Inflammatory macrophage (primary cell): ENCODE results near the gene MBNL2.

Experiments
- DNase-seq, 2 donors: peaks; one replicate each; pipeline ENCODE4 v3.0.0-alpha.2; 2020 to 2022

The MBNL2 gene

GRCh38 chr13:97386801-97387484, 164.8 kb downstream of the MBNL2 start:
- DNase-seq: peak; percentile 84 to 90

DNA sequence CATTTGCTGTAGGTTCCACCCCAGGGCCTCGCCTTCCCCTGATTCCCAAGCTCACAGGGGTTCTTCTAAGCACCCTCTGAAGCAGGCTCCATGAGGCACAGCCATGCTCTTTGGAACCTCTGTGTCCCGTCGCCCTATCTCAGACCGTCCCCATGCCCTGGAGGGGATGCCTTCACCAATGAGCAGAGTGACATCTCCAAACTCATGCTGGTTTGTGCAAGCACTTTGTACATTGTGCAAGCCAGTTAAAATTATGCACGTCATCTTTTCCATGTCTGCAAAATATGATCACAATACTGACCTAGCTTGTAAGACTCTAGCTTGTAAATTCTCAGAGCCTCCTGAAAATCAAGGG, 165.3 kb downstream of the MBNL2 start:
- peak; percentile 87 to 93 for DNase-seq

- peak; percentile 65 to 67 for DNase-seq
These were observed 165.8 kb downstream of the MBNL2 start for GRCh38 chr13:97387890-97388289.

GRCh38 chr13:97388373-97388772, 166.2 kb downstream of the MBNL2 start:
- DNase-seq: peak; percentile 30 to 49

DNA sequence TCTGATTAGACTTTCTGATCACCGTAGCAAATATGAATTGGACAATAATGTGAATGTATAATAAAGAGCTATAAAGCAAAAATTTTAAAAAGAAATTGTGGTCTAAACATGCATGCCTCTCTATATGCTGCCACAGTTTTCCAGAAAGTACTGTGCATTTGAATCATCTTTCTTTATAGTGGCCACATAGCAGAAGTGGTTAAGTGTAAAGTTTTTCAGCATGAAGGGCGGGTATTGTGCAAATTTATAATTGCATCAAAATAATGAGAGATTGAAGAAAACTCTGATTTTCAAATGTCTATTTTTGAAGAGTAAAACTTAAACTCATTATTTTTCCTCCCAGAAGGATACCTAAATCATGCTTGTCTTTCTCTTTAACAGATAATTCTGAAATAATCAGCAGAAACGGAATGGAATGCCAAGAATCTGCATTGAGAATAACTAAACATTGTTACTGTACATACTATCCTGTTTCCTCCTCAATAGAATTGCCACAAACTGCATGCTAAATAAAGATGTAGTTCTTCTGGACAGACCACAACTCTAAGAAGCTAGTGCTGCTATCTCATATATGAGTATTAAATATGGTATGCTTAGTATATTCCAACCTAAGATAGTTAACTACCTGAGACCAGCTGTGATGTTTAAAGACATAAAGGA, 168.9 kb downstream of the MBNL2 start:
- DNase-seq: peak; percentile 43 to 68

- no peak for DNase-seq
These were observed 169.9 kb downstream of the MBNL2 start for GRCh38 chr13:97392020-97392419.

GRCh38 chr13:97394542-97394941, 172.4 kb downstream of the MBNL2 start:
- no peak for DNase-seq

- DNase-seq: no peak
These were observed 173.5 kb downstream of the MBNL2 start for GRCh38 chr13:97395447-97396136.

DNA sequence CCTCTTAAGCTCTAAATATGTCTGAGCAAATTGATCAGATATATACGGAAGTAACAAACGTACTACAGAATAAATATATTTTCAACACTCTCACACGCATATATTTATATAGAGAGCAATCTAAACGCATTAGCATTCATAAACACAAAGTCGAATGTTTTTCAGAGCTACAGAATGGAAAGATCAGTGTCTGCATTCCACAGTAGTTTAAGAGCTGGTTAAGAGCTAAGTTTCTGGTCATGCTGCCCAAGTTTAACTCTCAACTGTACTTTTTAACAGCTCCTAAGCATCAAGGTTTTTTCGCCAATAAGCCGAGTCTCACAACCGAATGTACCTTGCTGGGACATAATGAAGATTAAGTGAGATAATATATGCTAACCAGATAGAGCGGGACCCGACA, 175.1 kb downstream of the MBNL2 start:
- DNase-seq: no peak

DNA sequence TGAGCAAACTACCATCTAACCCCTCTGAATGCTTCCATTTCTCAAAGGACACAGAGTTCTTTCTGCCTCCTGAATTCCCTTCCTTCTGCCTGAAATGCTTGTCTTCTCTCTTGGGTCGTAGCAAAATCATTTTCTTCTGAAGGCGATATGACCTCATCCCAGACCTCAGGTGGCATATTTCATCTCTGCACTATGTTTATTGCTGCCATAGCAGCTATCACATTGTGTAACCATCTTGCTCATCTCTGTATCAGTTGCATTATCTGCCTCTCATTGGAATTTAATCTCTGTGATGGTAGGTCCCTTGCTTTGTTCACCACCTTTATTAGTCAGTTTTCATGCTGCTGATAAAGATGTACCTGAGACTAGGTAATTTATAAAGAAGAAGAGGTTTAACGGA, 179.3 kb downstream of the MBNL2 start:
- DNase-seq: no peak

GRCh38 chr13:97403893-97404750, 182.0 kb downstream of the MBNL2 start:
- DNase-seq: no peak

DNA sequence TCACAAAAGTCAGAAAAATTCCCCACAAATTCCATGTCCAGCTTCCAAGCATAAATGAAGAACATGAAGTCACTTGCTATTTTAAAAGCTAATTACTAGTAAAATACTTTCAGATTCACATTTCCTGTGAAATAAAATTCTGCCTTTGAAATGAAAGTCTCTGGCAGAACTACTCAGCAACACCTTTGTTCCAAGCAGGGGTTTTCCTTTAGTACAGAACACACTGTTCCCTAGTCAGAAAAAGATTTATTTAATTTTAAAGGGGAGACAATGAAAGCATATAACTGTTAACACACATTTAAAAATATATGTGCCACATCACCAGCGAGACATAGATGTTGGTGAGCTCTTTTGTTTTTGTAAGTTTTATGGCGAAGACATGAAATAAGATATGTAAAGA, 185.4 kb downstream of the MBNL2 start:
- DNase-seq: no peak

DNA sequence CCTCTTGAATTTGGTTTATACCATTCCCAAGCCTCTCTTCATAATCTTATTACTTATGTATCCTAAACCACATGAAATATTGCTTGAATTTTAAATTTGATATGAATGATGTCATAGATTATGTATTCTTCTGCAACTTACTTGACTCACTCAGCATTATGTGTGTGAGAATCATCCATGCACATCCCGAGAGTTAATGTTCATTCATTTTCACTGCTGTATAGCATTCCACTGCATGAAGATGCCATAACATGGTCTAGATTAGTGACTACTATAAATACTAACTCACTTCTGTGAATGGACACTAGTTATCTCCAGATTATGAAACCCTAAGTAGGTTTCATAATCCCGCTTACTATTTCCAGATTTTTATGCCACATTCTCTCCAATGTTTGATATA, 186.8 kb downstream of the MBNL2 start:
- no peak for DNase-seq

GRCh38 chr13:97411984-97412383, 189.9 kb downstream of the MBNL2 start:
- peak; percentile 27 to 52 for DNase-seq

DNA sequence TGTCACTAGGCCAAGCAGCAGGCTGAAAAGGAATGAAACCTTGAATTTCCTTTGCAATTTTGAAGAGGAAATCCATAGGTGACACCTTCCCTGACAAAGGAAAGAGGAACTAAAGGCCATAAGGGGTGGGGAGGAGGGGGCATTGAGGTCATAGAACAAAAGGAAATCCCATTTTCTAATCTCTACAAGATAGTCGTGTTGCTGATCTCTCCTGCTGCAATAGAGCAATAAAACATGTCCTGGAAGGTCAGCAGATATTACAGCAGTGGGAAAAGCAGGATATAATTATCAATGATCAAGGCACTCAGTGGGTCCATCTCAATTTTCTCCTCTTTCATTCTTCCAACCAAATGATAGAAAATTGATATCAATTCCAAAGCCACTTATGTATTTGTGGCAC, 191.6 kb downstream of the MBNL2 start:
- no peak for DNase-seq

GRCh38 chr13:97414392-97414791, 192.3 kb downstream of the MBNL2 start:
- no peak for DNase-seq

DNA sequence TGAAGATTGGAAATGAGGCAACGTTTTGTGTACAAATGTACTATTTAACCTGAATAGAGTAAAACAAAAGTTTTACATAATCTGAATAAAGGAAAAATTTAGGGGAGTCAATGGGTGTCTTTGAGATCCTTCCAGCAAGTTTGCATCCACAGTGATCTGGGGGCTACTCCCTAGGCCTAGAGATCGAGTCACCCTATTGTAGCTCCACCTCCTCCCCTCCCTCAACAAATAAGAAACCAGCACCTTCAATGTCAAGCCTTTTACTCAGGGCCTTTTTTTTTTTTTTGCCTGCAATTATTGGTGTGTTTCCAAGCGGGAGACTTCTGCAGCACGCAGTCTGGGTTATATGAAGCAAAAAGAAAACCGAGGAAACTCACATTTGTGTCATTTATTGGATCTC, 195.6 kb downstream of the MBNL2 start:
- DNase-seq: no peak

DNA sequence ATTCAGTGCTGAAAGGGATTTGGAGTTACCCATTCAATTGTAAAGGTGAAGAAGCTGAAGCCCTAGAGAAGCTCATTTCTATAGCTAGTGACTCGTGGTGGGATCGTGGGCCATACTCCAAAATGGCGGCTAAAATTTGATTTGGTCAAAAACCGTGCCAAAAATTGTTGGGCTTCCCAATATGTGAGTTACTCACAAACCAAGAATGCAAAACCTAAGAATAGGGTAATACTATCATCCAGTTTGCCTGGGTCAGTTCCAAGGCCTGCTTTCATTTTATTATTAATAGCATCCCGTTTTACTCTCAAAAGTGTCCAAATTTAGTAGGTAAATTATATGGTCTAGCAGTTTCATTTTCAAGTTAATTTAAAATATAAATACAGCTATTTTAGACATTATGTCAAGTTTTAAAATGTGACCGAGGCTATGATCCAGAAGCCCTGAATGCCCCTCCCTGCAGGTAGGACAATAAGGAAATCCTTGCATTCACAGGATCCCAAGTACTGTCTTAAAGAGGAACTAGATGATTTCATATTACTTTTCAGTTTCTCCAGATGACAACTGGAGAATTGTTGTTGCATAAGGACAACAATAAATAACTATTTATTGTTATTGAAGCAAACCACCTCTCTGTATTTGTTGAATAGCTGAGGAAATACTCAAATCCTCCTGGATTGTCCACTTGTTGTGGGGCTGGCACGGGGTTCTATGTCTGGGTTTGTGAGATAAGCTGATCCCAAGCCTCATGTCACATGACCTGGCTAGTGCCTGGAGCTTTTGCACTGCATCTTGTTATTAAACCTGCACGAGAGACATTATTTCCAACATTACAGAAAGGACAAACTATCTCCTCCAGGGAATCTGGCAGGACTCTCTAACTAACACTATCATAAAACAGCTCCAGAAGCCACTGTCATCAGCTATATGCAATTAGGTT, 200.3 kb downstream of the MBNL2 start:
- no peak for DNase-seq

DNA sequence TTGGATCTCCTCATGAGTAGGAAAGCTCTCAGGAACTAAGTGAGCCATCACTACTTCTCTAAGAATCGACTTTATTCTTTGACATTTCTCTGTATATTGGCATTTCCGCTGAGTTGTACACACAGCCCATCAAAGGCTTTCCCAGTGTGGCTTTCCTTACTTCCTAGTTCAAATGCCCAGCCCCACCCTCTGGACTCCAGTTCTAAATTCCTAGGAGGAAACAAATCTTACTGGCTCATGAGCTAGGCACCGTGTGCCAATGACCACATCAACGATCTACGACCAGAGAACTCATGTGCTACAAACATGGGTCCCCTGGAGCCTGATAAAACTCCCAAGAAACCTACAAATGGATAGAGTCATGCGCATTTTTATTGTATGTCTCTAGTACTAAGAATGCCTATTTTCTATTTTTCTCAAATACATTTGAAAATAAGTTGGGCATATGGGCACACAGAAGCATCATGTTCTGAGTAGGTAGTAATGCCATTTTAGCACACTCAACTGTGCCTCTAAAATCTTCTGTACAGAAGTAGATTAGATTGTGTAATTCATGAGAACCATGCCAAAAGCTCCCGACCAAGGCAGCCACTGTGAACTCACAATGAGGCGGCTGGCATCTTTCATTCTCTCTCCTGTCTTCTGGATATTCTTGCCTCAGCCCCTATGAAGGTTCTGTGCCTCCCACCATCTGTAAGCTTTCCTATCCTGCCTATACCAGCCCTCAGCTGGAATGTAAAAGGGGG, 201.3 kb downstream of the MBNL2 start:
- DNase-seq: no peak

GRCh38 chr13:97425590-97425989, 203.5 kb downstream of the MBNL2 start:
- DNase-seq: no peak

DNA sequence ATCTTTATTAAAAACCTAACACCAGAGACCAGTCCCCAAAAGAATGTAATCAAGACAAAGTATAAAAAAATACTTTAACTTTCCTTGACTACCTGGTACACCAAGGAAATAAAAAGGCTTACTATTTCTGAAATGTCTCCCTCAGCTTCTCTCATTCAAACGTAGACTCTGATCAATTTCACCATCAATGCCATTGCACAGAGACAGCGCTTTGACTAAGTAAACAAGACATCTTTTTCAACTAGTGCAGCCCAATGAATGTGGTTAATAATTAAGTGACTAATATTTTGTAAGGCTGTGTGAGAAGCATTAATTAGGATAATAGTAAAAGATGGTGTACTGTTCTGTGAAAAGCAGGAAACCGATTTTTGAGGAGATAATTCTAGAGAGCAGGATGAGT, 204.6 kb downstream of the MBNL2 start:
- DNase-seq: no peak
